H9 (cell line): ENCODE data around the gene KIF22. TPM values are rescaled to one million over a fixed set of nuclear protein-coding genes. Genes with fewer than 3 reads are reported as not detected.

ENCODE experiments used
- DNase-seq: peaks from one replicate; pipeline ENCODE4 v3.0.0-alpha.2; 2017
- H2AFZ ChIP-seq: one replicate; pipeline ENCODE4 v1.6.1; 2013; ENCODE audit warnings: mild to moderate bottlenecking, low read length, control low read depth, moderate library complexity
- H2AK5ac ChIP-seq: 2 replicates; pipeline ENCODE4 v1.6.1; 2013; ENCODE audit warnings: low read length, control low read depth, mixed read lengths; ENCODE audit not compliant: insufficient read length
- H2BK120ac ChIP-seq: one replicate; pipeline ENCODE4 v1.6.1; 2013; ENCODE audit warnings: low read depth, mild to moderate bottlenecking, low read length, control low read depth, inconsistent platforms; ENCODE audit not compliant: poor library complexity, severe bottlenecking
- H2BK12ac ChIP-seq: 2 replicates; pipeline ENCODE4 v1.6.1; 2013; ENCODE audit warnings: low read length, control low read depth, mixed read lengths, low read depth; ENCODE audit not compliant: insufficient read length
- H2BK15ac ChIP-seq: 2 replicates; pipeline ENCODE4 v1.6.1; 2013; ENCODE audit warnings: low read depth, low read length, control low read depth
- H2BK20ac ChIP-seq: one replicate; pipeline ENCODE4 v1.6.1; 2013; ENCODE audit warnings: low read depth, mild to moderate bottlenecking, low read length, control low read depth, inconsistent platforms; ENCODE audit not compliant: poor library complexity, severe bottlenecking
- H2BK5ac ChIP-seq: 2 replicates; pipeline ENCODE4 v1.6.1; 2013; ENCODE audit warnings: low read length, control low read depth, mixed read lengths; ENCODE audit not compliant: insufficient read length
- H3K14ac ChIP-seq: 2 replicates; pipeline ENCODE4 v1.6.1; 2013; ENCODE audit warnings: low read length, control low read depth; ENCODE audit not compliant: insufficient read depth
- H3K18ac ChIP-seq: 2 replicates; pipeline ENCODE4 v1.6.1; 2013; ENCODE audit warnings: low read depth, mild to moderate bottlenecking, mixed read lengths, low read length, control low read depth; ENCODE audit not compliant: insufficient read length
- H3K23ac ChIP-seq: 2 replicates; pipeline ENCODE4 v1.6.1; 2013; ENCODE audit warnings: low read length, control low read depth, mixed read lengths, low read depth; ENCODE audit not compliant: insufficient read length
- H3K23me2 ChIP-seq: 2 replicates; pipeline ENCODE4 v1.6.1; 2013; ENCODE audit warnings: low read depth, mild to moderate bottlenecking, mixed read lengths, low read length, control low read depth; ENCODE audit not compliant: insufficient read length, poor library complexity, severe bottlenecking
- H3K27ac ChIP-seq: 2 replicates; pipeline ENCODE4 v1.5.1; 2013; ENCODE audit warnings: low read length, control low read depth, mixed read lengths, low read depth; ENCODE audit not compliant: insufficient read length
- H3K27me3 ChIP-seq: 2 replicates; pipeline ENCODE4 v1.6.1; 2013; ENCODE audit warnings: low read length, control low read depth, inconsistent platforms; ENCODE audit not compliant: insufficient read depth
- H3K4ac ChIP-seq: 2 replicates; pipeline ENCODE4 v1.6.1; 2013; ENCODE audit warnings: low read depth, mild to moderate bottlenecking, control low read depth, inconsistent platforms, low read length, moderate library complexity
- H3K4me1 ChIP-seq: 2 replicates; pipeline ENCODE4 v1.6.1; 2013; ENCODE audit warnings: low read length, control low read depth, inconsistent platforms; ENCODE audit not compliant: insufficient read depth
- H3K4me2 ChIP-seq: 2 replicates; pipeline ENCODE4 v1.6.1; 2013; ENCODE audit warnings: low read length, control low read depth, mixed read lengths; ENCODE audit not compliant: insufficient read length, insufficient read depth
- H3K56ac ChIP-seq: 2 replicates; pipeline ENCODE4 v1.6.1; 2013; ENCODE audit warnings: low read depth, mild to moderate bottlenecking, mixed read lengths, low read length, control low read depth; ENCODE audit not compliant: insufficient read length
- H3K79me1 ChIP-seq: 2 replicates; pipeline ENCODE4 v1.6.1; 2013; ENCODE audit warnings: low read depth, mild to moderate bottlenecking, moderate library complexity, low read length, control low read depth, inconsistent platforms; ENCODE audit not compliant: insufficient read depth, poor library complexity, severe bottlenecking
- H3K79me2 ChIP-seq: 2 replicates; pipeline ENCODE4 v1.6.1; 2013; ENCODE audit warnings: low read length, control low read depth, inconsistent platforms; ENCODE audit not compliant: insufficient read depth
- H3K9ac ChIP-seq: 2 replicates; pipeline ENCODE4 v1.6.1; 2013; ENCODE audit warnings: low read length, control low read depth, mixed read lengths; ENCODE audit not compliant: insufficient read length; ENCODE audit errors: extremely low read depth
- H3K9me3 ChIP-seq: one replicate; pipeline ENCODE4 v1.6.1; 2013; ENCODE audit warnings: low read depth, low read length, inconsistent platforms; ENCODE audit not compliant: control insufficient read depth
- H3T11ph ChIP-seq: one replicate; pipeline ENCODE4 v1.6.1; 2013; ENCODE audit warnings: mild to moderate bottlenecking, low read length, control low read depth, inconsistent platforms
- H4K20me1 ChIP-seq: one replicate; pipeline ENCODE4 v1.6.1; 2013; ENCODE audit not compliant: control insufficient read depth, insufficient read length, insufficient read depth
- H4K5ac ChIP-seq: 2 replicates; pipeline ENCODE4 v1.6.1; 2013; ENCODE audit warnings: low read depth, mild to moderate bottlenecking, mixed read lengths, low read length, control low read depth; ENCODE audit not compliant: insufficient read length
- H4K8ac ChIP-seq: replicated peaks from 2 replicates; pipeline ENCODE4 v1.6.1; 2013; ENCODE audit warnings: low read length, control low read depth, mixed read lengths, low read depth; ENCODE audit not compliant: insufficient read length
- H4K91ac ChIP-seq: 2 replicates; pipeline ENCODE4 v1.6.1; 2013; ENCODE audit warnings: low read depth, mild to moderate bottlenecking, moderate library complexity, mixed read lengths, low read length, control low read depth; ENCODE audit not compliant: insufficient read length
- H3K27ac Mint-ChIP-seq, 3 experiments: 2 replicates in 2 of 3; 3 replicates in 1 of 3; pipeline ENCODE4 v1.8.0; 2020 to 2021; ENCODE audit warnings: mixed read lengths in 3 of 3, mild to moderate bottlenecking in 1 of 3, moderate library complexity in 1 of 3
- H3K27me3 Mint-ChIP-seq: 2 replicates; pipeline ENCODE4 v1.8.0; 2021; ENCODE audit warnings: low read depth, mild to moderate bottlenecking, moderate library complexity, mixed read lengths
- H3K36me3 Mint-ChIP-seq, 3 experiments: 2 replicates in 2 of 3; 3 replicates in 1 of 3; pipeline ENCODE4 v1.8.0; 2020 to 2021; ENCODE audit warnings: low read depth in 3 of 3, mixed read lengths in 3 of 3; ENCODE audit not compliant: insufficient read depth in 1 of 3
- H3K4me1 Mint-ChIP-seq, 2 experiments: 2 replicates each; pipeline ENCODE4 v1.8.0; 2020; ENCODE audit warnings: mixed read lengths in 2 of 2
- H3K4me3 Mint-ChIP-seq, 2 experiments: 2 replicates in 1 of 2; 3 replicates in 1 of 2; pipeline ENCODE4 v1.8.0; 2020 to 2021; ENCODE audit warnings: mild to moderate bottlenecking in 2 of 2, mixed read lengths in 2 of 2, moderate library complexity in 1 of 2
- H3K9me3 Mint-ChIP-seq, 2 experiments: 2 replicates in 1 of 2; 3 replicates in 1 of 2; pipeline ENCODE4 v1.8.0; 2020; ENCODE audit warnings: mild to moderate bottlenecking in 2 of 2, mixed read lengths in 2 of 2, moderate library complexity in 1 of 2
- CTCF ChIP-seq: fragments of 200-600 bp; sonication (generic); conservative IDR thresholded peaks from 3 replicates; pipeline ENCODE4 v1.8.0; 2021; ENCODE audit warnings: antibody characterized with exemption, mild to moderate bottlenecking
- WGBS: extraction: QIAGEN DNeasy Blood & Tissue Kit; methylation state at CpG from one replicate; pipeline ENCODE4 v1.1.7; 2013; ENCODE audit warnings: missing lambda C conversion rate, low lambda C conversion rate, mixed read lengths; ENCODE audit not compliant: insufficient read length; ENCODE audit errors: extremely low coverage; 5-methylcytosine and 5-hydroxymethylcytosine counted together
- total RNA-seq: library from RNA; stranded (reverse); gene quantifications from 2 replicates; pipeline ENCODE4 v1.2.1, GENCODE V29; 2021

Gene KIF22
- total RNA-seq, 1 experiment from 2014 or later, result 151 TPM

- no peak for DNase-seq
- Histone ChIP-seq H3K9ac (peak overlapping the region; percentile 25), H2AFZ (no peak overlapping the region)
Measured at GRCh38 chr16:29815032-29815721, 24.6 kb downstream of the KIF22 start.

More at GRCh38 chr16:29815032-29815721, 24.6 kb downstream of the KIF22 start:
- Histone ChIP-seq H3K9me3 (no peaks in the 10 kb centered on the region), H2AK5ac (no peak overlapping the region), H3K4ac (no peak overlapping the region), H4K91ac (no peak overlapping the region), H2BK20ac (no peak overlapping the region), H2BK12ac (no peak overlapping the region), H3K79me1 (no peaks in the 10 kb centered on the region), H4K20me1 (no peaks in the 10 kb centered on the region), H3T11ph (no peak overlapping the region), H2BK5ac (no peak overlapping the region), H3K18ac (no peak overlapping the region), H2BK120ac (no peak overlapping the region), H4K5ac (no peak overlapping the region), H3K14ac (no peak overlapping the region), H3K23ac (no peak overlapping the region), H2BK15ac (no peak overlapping the region), H3K56ac (no peak overlapping the region), H3K27ac (no peak overlapping the region), H3K4me2 (peak overlapping the region; percentile 59), H3K23me2 (peaks cover 35% of the 10 kb centered on the region), H4K8ac (no peak overlapping the region), H3K4me1 (peaks cover 6% of the 10 kb centered on the region; the same call in 1 of the 2 replicates), H3K27me3 (no peaks in the 10 kb centered on the region), H3K79me2 (no peaks in the 10 kb centered on the region; the same call in 1 of the 2 replicates)
- no peaks in the 10 kb centered on the region; the same call in none of the 2 replicates for H3K27me3 Mint-ChIP-seq
- H3K27ac Mint-ChIP-seq, result peak overlapping the region; percentile 76 to 97 (median 89)
- peak overlapping the region; percentile 93 to 96 for H3K4me3 Mint-ChIP-seq
- peaks cover 58 to 68% of the 10 kb centered on the region in 2 experiments for H3K4me1 Mint-ChIP-seq
- H3K36me3 Mint-ChIP-seq, result peaks cover 22 to 35% (median 28%) of the 10 kb centered on the region in 3 experiments
- no peak for TF ChIP-seq CTCF
- H3K9me3 Mint-ChIP-seq, result no peaks in the 10 kb centered on the region; a peak in 1 of 5 replicates
- WGBS, result no CpG with 5 or more reads among the region's 39 CpGs
